NCI-H146 treated with DMSO at 0.1 percent for 48 hours (cell line): ENCODE measurements around the gene INPP4B.

Source experiments
- DNase-seq: peaks from one replicate; lab custom pipeline; 2025; ENCODE audit not compliant: unreplicated experiment; lab: John Stamatoyannopoulos, UW

INPP4B gene

DNA sequence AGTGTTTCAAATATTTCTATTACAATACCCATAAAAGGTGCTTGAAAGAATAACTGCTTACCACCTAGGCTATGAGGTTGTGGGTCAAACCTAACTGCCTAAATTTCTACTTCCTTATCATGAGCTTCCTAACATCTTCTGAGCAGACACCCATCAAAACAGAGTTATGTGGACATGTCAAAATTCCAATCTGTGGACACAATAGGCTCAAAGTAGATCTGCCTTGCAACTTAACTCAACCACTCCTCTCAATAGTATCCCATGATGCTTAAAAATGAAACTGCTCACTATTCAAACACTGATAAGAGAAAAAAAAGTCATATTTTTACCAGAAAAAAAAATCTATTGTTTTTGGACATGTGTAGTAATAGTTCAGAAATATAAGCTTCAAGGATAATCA is 462.7 kb downstream of the INPP4B start:
- DNase-seq, result no peak

DNA sequence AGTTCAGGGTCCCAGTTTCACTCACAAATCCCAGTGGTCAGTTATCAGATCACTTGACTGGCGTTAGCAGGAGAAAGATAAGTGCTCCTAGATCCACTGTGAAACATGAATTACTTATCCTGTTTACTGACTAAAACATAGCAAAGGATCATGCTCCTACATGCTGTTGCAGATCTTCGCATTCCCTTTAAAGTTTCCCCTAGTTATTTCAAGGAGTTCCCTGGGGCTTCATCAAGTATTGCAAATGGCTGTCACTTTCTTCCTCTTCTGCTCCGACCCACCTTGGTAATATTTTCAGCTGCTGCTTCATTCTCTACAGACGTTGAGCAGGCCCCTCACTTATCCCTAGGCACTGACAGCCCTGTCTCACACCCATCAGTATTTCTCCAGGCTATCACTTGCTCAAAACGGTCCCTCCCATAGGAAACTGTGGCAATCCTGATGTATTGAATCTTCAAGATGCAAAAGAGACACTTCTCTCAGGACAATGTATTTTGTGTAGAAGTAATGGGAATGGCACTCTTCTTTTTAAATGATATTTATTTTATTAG is 466.0 kb downstream of the INPP4B start:
- DNase-seq, result no peak

DNA sequence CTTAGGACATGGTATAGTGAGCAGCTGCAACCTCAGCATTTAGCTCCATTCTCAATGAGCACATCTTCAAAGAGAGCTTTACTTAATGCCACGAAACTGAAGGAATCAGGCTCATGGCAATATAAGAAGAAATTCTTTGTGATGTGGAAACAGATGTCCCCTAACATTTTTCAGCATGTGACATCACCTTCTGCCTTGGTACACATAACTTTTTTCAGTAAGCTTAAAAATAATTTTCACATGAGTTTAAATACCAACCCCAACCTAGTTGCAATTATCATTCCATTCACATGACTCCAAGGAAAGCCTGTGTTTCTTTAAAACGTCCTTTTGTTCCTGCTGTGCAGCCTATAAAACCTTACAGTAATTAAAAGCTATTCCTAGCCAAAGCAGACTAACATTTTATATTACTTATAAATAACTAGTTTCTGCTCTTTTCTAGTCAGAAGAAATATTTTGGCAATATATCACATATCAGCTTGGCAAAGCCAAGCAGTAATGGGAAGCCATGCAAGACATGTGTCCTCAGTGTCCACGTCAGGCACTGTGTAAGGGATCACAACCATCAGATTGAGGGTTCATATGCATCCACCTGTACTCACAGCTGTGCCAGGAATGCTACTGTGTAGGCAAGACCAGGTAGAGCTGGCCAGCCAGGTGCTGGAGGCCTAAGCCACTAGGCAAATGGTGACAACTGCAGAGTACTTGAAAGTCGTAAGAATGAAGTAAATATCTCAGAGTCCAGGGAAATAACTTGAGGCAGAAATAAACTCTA is 466.6 kb downstream of the INPP4B start:
- no peak for DNase-seq

DNA sequence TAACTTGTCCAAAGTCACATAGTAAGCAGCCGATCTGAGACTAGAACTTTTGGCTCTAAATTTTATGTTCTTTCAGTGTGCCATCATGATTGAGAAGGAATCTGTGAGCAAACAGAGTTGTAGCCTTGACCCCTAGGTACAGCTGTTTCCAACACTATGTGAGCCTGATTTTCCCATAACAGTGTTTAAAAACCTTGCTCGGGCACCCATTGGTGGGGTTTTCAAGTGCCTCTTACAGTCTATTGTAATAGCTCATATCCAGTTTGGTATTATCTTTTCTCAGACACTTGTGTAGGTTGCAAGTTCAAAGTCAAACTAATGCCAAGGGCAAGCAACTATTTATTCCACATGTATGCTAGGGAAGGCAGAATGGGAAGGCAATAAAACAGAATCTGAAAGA is 467.9 kb downstream of the INPP4B start:
- no peak for DNase-seq

DNA sequence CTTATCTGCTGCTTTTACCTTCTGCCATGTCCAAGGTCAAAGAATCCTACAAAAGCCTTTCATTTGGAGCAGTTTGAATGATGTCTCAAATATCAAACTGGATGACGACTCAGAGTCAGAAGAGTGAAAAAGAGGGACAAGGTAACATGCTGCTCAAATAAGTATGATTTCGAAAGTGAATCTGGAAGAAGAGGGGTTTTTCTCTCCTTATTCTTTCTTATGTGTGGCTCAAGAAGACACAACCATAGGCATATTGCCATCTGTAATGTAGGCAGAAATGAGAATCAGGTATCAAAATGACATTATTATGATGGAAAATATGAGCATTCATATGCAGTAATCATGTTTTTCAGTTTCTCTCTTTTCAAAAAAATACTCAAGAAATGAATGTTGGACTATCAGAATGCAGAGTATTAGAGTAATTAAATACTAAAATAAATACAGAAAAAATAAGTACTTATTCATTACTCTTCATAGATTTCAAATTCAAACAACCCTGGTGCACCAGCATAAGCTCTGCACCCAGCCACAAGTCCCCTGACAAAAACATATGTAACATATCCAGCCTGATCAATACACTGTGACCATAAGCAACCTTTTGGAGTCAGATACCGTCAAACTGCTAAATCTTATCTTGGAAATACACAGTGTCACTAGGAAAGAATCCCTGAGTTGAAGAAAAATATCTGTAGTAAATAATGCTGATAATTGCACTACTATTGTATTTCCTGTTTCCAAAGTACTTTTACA is 468.6 kb downstream of the INPP4B start:
- no peak for DNase-seq

DNA sequence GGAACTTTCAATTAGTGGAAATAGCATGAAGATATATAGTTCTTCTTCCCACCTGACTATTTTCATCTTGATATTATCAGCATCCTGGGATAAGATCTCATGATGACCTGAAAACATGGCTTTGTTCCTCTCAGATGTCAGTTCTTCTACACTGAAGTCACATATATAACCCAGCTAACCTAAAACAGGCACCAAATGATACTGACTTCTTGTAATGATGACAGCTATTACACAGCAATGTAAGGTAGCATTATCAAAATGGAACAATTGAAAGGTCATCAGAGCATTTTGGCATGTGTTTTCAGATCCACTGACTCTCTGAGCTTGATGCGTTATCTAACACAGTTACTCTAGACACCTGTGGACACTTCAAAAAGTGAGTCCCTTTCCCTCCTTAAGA is 469.9 kb downstream of the INPP4B start:
- DNase-seq, result no peak

DNA sequence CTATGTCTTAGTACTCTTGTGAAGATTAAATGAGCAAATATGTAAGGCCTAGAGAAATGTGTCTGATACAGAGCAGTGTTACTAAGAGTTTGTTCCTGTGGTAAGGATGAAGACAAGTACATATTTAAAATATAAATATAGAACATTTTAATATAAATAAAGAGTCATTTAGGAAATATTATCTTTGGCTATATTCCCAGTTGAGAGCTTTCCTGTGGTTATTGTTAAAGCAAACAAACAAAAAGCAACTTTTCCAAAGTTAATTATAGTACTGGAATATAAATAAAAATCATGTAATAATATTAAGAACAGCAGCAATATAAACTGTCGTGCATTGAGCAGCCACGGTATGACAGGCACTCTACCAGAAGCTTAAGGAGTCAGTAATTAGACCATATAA is 472.5 kb downstream of the INPP4B start:
- DNase-seq, result no peak

GRCh38 chr4:142372530-142373260 is 473.4 kb downstream of the INPP4B start:
- DNase-seq, result no peak

DNA sequence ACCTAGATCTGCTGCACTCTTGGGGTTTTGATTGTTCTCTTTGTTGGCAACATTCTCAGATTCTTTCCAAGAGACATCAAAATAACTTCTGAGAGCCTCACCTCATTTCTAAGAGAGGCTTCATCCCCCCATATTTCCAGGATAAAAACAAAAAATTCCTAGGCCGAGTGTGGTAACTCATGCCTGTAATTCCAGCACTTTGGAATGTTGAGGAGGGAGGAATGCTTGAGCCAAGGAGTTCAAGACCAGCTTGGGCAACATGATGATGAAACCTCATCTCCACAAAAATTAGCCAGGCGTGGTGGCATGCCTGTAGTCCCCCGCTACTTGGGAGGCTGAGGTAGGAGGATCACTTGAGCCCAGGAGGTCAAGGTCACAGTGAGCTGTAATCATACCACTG is 477.0 kb downstream of the INPP4B start:
- no peak for DNase-seq

DNA sequence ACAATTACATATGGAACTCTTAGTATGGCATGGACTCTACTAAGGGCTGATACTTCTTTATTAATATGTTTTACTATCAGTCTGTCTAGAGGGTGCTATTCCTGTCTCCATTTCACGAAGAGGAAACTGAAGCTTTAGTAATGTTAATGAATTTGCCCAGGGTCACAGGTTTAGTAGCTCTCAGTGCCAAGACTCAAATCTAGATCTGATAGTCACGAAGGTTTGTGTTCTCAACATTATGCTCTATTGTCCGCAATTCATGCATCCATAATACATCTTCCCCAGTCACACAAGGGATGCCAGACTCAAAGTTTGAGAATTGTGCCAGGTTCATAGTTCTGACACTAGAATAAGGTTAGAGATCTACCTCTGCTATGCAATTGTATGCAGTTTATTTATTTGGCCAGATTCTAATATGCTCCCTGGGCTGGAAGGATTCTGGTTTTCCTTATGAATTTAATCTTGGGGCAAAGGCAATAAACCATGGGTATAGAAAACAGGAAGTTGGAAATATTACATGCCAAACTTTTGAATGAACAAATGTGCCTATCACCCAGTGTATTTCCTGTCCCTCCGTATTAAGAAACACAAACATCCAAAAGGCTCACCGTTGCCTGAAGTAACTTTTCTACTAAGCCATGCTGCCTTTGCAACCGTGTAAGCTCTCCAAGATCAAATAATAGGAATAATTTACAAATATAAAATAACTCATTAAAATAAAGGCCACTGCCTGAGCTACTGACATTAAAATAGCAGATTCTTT is 478.5 kb downstream of the INPP4B start:
- DNase-seq, result no peak

DNA sequence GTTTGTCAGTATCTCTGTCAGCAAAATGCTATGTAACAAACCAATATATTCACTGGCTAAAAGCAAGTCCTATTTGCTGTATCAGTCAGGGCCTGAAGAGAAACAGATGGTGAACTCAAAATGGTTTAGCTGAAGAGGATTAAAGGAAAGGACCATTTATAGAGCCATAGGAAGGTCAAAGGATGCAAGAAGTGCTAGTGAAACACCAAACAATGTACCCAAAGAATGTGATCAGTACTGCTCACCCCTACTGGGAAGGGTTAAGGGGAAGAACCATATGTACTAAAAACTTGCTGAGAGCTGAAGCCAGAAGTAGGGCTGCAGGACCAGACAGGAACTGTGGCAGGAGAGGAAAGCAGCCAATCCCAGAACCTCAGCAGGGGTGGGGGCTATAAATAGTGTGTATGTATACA is 479.3 kb downstream of the INPP4B start:
- no peak for DNase-seq

- no peak for DNase-seq
Observed at GRCh38 chr4:142365391-142365790, 480.7 kb downstream of the INPP4B start.

GRCh38 chr4:142363686-142364085 is 482.4 kb downstream of the INPP4B start:
- no peak for DNase-seq

DNA sequence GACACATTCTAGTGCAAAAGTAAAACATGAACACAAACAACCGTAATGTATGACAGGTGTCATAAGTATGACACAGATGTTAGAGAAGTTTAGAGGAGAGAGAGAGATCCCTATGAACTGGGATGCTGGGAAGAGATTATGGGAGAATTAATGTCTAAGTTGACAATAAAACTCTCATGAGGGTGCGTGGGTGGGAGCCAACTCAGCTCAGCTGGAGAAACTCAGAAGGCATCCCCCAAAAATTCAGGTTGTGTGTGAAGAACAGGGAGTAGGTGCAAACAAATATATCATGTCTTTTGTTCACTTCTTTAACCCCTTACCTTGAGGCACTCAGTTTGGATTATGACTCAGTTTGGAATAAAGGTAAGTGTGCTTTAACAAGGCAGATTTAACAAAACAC is 484.1 kb downstream of the INPP4B start:
- DNase-seq, result no peak

DNA sequence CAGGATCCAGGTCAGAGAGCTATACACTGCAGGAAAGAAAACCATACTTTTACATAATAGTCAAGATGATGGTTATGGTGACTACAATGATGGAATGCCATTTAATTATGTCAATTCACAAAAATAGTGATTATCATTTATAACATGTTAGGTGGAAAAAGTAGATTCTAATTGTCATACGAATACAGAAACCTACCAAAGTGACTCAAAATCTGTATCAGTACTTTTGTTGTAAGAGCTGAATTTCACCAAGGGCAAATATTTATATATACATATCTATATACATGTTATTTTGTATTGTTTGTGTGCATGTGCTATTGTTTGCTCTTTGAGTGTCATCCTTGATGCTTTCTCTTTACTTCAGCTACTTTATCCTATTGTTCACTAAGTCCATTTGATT is 485.4 kb downstream of the INPP4B start:
- no peak for DNase-seq

GRCh38 chr4:142358656-142359055 is 487.4 kb downstream of the INPP4B start:
- DNase-seq, result no peak

GRCh38 chr4:142356801-142357200 is 489.3 kb downstream of the INPP4B start:
- DNase-seq, result no peak

GRCh38 chr4:142356118-142356759 is 489.9 kb downstream of the INPP4B start:
- DNase-seq, result no peak

GRCh38 chr4:142355421-142355930 is 490.6 kb downstream of the INPP4B start:
- no peak for DNase-seq

- no peak for DNase-seq
Observed at GRCh38 chr4:142354794-142355420, 491.2 kb downstream of the INPP4B start.
